Hepatocyte (in vitro differentiated cells): Measurements from ENCODE around the gene LDAF1. TPM values are rescaled to one million over a fixed set of nuclear protein-coding genes. Genes with fewer than 3 reads are reported as not detected.

ENCODE experiments used
- DNase-seq: peaks from one replicate; pipeline ENCODE4 v3.0.0-alpha.2; 2016; ENCODE audit warnings: low spot score
- H2AFZ ChIP-seq: fragments of 200-600 bp; sonication (generic); 2 replicates; pipeline ENCODE4 v1.6.0; 2016; ENCODE audit warnings: antibody characterized with exemption, mild to moderate bottlenecking
- H3K27ac ChIP-seq: fragments of 200-600 bp; sonication (generic); 2 replicates; pipeline ENCODE4 v1.5.1; 2016; ENCODE audit warnings: mild to moderate bottlenecking
- H3K27me3 ChIP-seq: fragments of 200-600 bp; sonication (generic); 2 replicates; pipeline ENCODE4 v1.6.1; 2016
- H3K36me3 ChIP-seq: fragments of 200-600 bp; sonication (generic); replicated peaks from 2 replicates; pipeline ENCODE4 v1.5.1; 2016; ENCODE audit warnings: low read depth; ENCODE audit not compliant: insufficient read depth
- H3K4me1 ChIP-seq: fragments of 200-600 bp; sonication (generic); 2 replicates; pipeline ENCODE4 v1.5.1; 2016; ENCODE audit warnings: mild to moderate bottlenecking, moderate library complexity; ENCODE audit not compliant: insufficient read depth
- H3K4me2 ChIP-seq: fragments of 200-600 bp; sonication (generic); 2 replicates; pipeline ENCODE4 v1.6.0; 2016
- H3K4me3 ChIP-seq: fragments of 200-600 bp; sonication (generic); 2 replicates; pipeline ENCODE4 v1.5.1; 2016; ENCODE audit warnings: mild to moderate bottlenecking
- H3K79me2 ChIP-seq: fragments of 200-600 bp; sonication (generic); 2 replicates; pipeline ENCODE4 v1.6.0; 2017; ENCODE audit warnings: mild to moderate bottlenecking
- H3K9me2 ChIP-seq: fragments of 200-600 bp; sonication (generic); replicated peaks from 2 replicates; pipeline ENCODE4 v1.6.0; 2017; ENCODE audit warnings: mild to moderate bottlenecking; ENCODE audit not compliant: insufficient read depth
- H3K9me3 ChIP-seq: fragments of 200-600 bp; sonication (generic); 2 replicates; pipeline ENCODE4 v1.5.1; 2016; ENCODE audit warnings: low read depth, mild to moderate bottlenecking
- H4K20me1 ChIP-seq: fragments of 200-600 bp; sonication (generic); 2 replicates; pipeline ENCODE4 v1.6.0; 2016; ENCODE audit warnings: mild to moderate bottlenecking; ENCODE audit not compliant: insufficient read depth, poor library complexity, severe bottlenecking
- EZH2 ChIP-seq: fragments of 200-600 bp; sonication (generic); IDR thresholded peaks from 2 replicates; pipeline ENCODE4 v1.6.1; 2016; ENCODE audit warnings: antibody characterized with exemption, mild to moderate bottlenecking, borderline replicate concordance
- EZH2phosphoT487 ChIP-seq: fragments of 200-600 bp; sonication (generic); IDR thresholded peaks from one replicate; pipeline ENCODE4 v1.6.1; 2018; ENCODE audit warnings: antibody characterized with exemption, mild to moderate bottlenecking, low read depth, moderate library complexity; ENCODE audit not compliant: unreplicated experiment, severe bottlenecking
- WGBS: methylation state at CpG from one replicate; pipeline ENCODE4 v1.1.6; 2016; ENCODE audit warnings: low lambda C conversion rate; ENCODE audit errors: missing lambda C conversion rate; 5-methylcytosine and 5-hydroxymethylcytosine counted together
- polyA plus RNA-seq: library from polyadenylated mRNA; unstranded; fragments of >200 nt; fragmentation: Nextera tagmentation; extraction: Ambion mirVana; gene quantifications from 2 replicates; pipeline ENCODE4 v1.2.1, GENCODE V29; 2016
- total RNA-seq: library from RNA; depleted of rRNA; stranded (reverse); fragments of >200 nt; gene quantifications from 2 replicates; pipeline ENCODE4 v1.2.3, GENCODE V29; 2014
- TF ChIP-seq, protein P1 (sequence below): fragments of 200-600 bp; sonication (generic); IDR thresholded peaks from 2 replicates; pipeline ENCODE4 v1.5.1; 2016; ENCODE audit warnings: antibody characterized with exemption, mild to moderate bottlenecking; ENCODE audit not compliant: poor library complexity

The LDAF1 gene
- total and polyA plus RNA-seq, 2 experiments from 2014 or later: 16.0 to 32.4 TPM

DNA sequence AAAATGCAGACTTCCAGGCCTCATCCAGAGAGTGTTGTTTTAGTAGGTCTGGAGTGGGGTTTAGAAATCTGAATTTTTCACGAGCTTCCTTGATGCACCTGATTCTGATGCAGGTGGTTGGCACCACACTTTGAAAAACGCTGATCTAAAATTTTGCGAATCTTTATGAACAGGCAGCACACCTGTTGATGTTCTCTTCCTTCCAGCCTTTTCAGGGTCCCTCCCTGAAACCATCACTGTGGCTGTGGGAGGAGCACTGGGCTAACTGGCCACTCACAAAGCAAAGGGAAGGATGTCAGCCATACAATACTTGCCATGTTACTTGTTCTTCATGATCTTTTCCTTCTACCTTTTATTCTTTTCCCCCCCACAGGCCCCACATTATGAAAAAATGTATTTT lies 14.2 kb downstream of the LDAF1 start:
- Histone ChIP-seq H2AFZ (no peak overlapping the region), H3K4me3 (no peak overlapping the region), H3K27me3 (no peaks in the 10 kb centered on the region), H3K9me3 (no peaks in the 10 kb centered on the region), H3K27ac (no peak overlapping the region), H3K36me3 (no peaks in the 10 kb centered on the region), H3K4me1 (no peaks in the 10 kb centered on the region), H4K20me1 (no peaks in the 10 kb centered on the region), H3K9me2 (no peaks in the 10 kb centered on the region), H3K79me2 (no peaks in the 10 kb centered on the region), H3K4me2 (no peak overlapping the region)
- DNase-seq: no peak
- 94% methylated on average over 3 of the region's 3 CpGs for WGBS
- TF ChIP-seq, protein P1, sequence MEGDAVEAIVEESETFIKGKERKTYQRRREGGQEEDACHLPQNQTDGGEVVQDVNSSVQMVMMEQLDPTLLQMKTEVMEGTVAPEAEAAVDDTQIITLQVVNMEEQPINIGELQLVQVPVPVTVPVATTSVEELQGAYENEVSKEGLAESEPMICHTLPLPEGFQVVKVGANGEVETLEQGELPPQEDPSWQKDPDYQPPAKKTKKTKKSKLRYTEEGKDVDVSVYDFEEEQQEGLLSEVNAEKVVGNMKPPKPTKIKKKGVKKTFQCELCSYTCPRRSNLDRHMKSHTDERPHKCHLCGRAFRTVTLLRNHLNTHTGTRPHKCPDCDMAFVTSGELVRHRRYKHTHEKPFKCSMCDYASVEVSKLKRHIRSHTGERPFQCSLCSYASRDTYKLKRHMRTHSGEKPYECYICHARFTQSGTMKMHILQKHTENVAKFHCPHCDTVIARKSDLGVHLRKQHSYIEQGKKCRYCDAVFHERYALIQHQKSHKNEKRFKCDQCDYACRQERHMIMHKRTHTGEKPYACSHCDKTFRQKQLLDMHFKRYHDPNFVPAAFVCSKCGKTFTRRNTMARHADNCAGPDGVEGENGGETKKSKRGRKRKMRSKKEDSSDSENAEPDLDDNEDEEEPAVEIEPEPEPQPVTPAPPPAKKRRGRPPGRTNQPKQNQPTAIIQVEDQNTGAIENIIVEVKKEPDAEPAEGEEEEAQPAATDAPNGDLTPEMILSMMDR: no peak
- no peak for TF ChIP-seq EZH2phosphoT487
- TF ChIP-seq EZH2: no peak

DNA sequence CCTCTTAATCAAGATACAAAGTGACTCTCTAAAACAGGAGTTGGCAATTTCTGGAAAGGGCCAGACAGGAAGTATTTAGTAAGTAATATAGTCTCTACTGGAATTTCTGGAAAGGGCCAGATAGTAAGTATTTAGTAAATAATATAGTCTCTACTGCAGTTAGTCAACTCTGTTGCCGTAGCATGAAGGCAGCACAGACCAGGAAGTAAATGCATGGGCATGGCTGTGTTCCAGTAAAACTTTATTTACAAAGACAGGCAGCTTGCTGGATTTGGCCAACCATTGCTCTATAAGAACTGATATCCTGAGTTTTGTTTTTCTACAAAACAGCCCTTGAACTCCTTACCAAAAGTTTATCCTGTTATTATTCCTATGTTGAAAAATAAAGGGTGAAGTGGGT lies 16.9 kb downstream of the LDAF1 start:
- Histone ChIP-seq H3K9me2 (no peaks in the 10 kb centered on the region), H3K4me3 (no peak overlapping the region), H3K27me3 (no peaks in the 10 kb centered on the region), H3K27ac (no peak overlapping the region), H3K4me1 (no peaks in the 10 kb centered on the region), H3K36me3 (no peaks in the 10 kb centered on the region), H3K9me3 (no peaks in the 10 kb centered on the region), H2AFZ (no peak overlapping the region), H4K20me1 (no peaks in the 10 kb centered on the region), H3K79me2 (no peaks in the 10 kb centered on the region), H3K4me2 (no peak overlapping the region)
- TF ChIP-seq EZH2phosphoT487: no peak
- no peak for TF ChIP-seq EZH2
- TF ChIP-seq, protein P1: no peak
- 83% methylated on average over 1 of the region's 1 CpG for WGBS
- DNase-seq: no peak

DNA sequence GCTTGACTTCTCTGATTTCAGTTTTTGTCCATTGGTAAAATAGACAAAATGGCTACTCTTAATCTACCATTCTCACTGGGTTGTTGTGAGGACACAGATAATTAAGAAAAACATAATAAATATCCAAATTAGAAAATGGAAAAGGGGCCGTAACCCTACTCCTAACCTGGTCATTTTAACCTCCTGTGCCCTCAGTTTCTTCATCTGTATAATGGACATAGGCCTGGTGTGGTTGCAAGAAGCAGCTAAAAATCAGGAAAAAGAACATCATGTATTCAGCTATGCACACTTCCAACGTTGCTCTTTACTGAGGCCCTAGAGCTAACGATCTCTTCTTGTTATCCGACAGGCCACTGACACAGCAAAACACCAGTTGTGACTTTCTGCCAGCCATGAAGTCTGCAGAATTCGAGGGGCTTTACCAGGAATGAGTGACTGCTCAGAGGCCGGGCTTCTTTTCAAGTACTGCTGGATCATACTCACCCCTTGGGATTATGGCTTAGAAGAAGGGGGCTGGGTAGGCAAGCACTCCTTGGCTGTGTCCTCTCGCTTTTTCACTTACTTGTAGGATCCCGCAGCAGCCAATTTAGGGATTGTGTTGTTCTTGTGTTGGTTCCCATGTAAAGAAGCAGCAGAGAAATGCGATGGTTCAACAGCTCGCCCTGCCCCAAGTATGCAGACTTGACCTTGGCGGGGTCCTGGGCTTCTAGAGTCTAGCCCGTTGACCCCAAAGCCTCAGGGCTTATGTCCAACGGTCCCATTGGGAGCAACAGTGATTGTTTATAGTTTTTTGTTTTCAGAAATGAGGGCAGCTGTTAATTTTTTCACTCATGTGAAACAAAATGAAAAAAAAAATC lies 20.9 kb downstream of the LDAF1 start:
- H3K4me3 ChIP-seq: no peak overlapping the region
- no peaks in the 10 kb centered on the region for H3K36me3 ChIP-seq
- TF ChIP-seq EZH2 (no peak), EZH2phosphoT487 (no peak)
- TF ChIP-seq, protein P1: no peak
- 92% methylated on average over 13 of the region's 13 CpGs for WGBS
- H3K4me2 ChIP-seq: no peak overlapping the region
- H3K9me3 ChIP-seq: no peaks in the 10 kb centered on the region
- no peaks in the 10 kb centered on the region for H3K9me2 ChIP-seq
- H3K27me3 ChIP-seq: no peaks in the 10 kb centered on the region
- no peaks in the 10 kb centered on the region for H3K79me2 ChIP-seq
- H4K20me1 ChIP-seq: no peaks in the 10 kb centered on the region
- no peak overlapping the region for H3K27ac ChIP-seq
- no peak for DNase-seq
- no peak overlapping the region for H2AFZ ChIP-seq
- no peaks in the 10 kb centered on the region for H3K4me1 ChIP-seq
